NCI-H69 (cell line): ENCODE measurements around the gene ZFYVE28.
A peak's percentile ranks its signal among the peaks of the same experiment; 100 is the strongest.
"Not testable (repeated sequence)": the region's sequence is repeated elsewhere in the genome, so short reads cannot be mapped to it uniquely, and the experiment has no call there.

Experiments
- DNase-seq: peaks from one replicate; lab custom pipeline; 2025; lab: John Stamatoyannopoulos, UW

Gene ZFYVE28

DNA sequence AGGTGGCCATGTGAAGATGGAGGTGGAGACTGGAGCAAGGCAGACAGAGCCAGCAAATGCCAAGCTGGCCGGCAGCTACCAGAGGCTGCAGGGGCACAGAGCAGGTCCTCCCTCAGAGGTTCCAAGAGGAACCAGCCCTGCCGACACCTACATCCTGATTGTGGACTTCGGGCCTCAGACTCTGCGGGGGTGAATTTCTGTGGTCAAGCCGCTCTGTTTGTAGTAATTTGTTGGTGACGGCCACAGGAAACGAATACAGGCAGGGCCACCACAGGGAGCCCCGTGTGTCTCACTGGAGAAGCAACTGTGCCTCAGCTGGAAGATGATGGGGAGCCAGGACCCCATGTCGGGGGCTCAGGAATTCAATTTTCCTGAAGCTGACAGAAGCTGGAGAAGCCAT lies 28.3 kb downstream of the ZFYVE28 start:
- DNase-seq, result no peak

DNA sequence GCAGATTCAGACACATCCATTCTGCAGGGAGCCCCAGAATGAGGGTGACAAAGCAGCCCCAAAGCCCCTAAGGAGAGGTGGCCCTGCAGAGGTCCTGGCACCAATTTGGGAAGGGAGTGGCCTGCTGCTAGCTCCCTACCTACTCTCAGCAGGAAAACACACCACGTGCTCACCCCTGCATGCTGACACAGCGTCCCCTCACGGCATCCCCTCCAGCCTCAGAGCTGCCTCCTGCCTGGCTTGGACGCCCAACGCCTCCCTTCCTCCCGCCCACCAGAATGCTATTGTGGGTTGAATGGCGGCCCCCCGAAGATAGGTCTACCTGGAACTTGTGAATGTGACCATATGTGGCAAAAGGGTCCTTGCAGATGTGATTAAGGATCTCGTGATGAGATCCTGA lies 28.8 kb downstream of the ZFYVE28 start:
- no peak for DNase-seq

GRCh38 chr4:2388429-2389182 lies 29.8 kb downstream of the ZFYVE28 start:
- DNase-seq, result no peak

- no peak for DNase-seq
These were observed 30.6 kb downstream of the ZFYVE28 start for GRCh38 chr4:2387829-2388228.

DNA sequence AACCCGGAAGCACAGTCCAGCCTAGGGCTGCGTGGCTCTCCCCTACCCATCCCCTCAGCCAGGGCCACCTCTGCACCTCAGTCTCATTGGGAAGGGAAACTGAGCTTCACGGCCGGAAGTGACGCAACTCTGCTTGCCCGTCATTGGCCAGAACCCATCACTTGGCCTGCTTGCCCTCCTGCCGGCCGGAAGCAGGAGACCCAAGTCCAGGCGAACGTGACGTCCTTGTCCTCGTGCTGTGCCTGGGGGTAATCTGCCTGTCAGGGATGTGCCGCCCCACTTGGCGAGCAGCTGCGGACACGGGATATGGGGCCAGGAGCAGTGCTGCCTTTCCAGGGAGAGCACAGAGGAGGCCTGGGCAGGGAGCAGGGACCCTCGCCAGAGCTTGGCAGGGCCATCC lies 31.2 kb downstream of the ZFYVE28 start:
- no peak for DNase-seq

DNA sequence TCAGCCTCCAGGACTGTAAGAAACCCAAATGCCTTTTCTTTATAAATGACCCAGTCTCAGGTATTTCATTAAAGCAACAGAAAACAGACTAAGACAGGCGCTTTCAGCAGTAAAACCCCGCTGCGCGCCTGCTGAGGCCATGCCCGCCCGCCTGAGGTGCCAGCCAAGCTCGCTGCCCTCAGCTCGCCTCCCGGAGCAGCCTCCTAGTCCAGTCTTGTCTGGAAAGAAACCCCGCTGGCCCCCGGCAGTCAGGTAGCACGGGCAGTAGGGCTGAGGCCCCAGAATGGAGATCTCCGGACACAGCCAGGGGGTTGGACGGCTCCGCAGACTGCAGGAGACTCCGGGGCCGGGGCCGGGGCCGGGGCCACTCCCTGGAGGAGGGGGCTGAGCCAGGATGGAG lies 31.7 kb downstream of the ZFYVE28 start:
- no peak for DNase-seq

- no peak for DNase-seq
These were observed 32.9 kb downstream of the ZFYVE28 start for GRCh38 chr4:2385516-2385915.

- no peak for DNase-seq
These were observed 34.2 kb downstream of the ZFYVE28 start for GRCh38 chr4:2384245-2384644.

DNA sequence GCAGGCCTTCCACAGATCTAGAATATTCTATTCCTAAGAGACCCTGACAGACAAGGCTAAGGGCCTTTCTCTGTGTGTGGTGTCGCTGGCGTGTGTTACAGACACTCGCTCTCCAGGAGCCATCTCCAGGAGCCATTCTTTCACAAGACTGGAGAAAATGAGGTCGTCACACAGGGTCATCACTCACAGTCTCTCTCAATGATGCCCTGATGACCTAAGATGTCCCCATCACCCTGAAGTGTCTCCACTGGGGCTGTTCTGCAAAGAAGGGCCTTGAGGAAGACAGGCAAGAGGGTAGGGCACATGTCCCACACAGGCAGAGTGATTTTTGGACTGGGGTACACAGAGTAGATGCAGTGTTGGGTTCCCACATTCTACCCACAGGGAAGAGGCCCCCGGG lies 34.7 kb downstream of the ZFYVE28 start:
- no peak for DNase-seq

DNA sequence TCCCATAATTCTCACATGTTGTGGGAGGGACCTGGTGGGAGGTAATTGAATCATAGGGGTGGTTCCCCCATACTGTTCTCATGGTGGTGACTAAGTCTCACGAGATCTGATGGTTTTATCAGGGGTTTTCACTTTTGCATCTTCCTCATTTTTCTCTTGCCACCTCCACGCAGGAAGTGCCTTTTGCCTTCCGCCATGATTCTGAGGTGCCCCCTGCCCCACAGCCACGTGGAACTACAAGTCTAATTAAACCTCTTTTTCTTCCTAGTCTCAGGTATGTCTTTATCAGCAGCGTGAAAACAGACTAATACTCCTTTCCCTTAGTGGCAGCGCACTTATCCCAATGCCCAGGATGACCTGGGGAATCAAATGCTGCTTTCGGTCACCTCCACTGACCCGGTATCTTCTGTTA lies 35.2 kb downstream of the ZFYVE28 start:
- DNase-seq, result not testable (repeated sequence)

DNA sequence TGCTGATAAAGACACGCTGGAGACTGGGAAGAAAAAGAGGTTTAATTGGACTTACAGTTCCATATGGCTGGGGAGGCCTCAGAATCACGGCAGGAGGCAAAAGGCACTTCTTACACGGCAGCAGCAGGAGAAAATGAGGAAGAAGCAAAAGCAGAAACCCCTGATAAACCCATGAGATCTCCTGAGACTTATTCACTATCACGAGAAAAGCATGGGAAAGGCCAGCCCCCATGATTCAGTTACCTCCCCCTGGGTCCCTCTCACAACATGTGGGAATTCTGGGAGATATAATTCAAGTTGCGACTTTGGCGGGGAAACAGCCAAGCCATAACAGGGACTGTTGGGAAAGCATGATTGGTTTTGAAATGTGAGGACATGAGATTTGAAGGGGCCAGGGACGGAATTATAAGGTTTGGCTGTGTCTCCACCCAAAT lies 35.7 kb downstream of the ZFYVE28 start:
- not testable (repeated sequence) for DNase-seq

- DNase-seq, result not testable (repeated sequence)
These were observed 37.9 kb downstream of the ZFYVE28 start for GRCh38 chr4:2380589-2380988.

DNA sequence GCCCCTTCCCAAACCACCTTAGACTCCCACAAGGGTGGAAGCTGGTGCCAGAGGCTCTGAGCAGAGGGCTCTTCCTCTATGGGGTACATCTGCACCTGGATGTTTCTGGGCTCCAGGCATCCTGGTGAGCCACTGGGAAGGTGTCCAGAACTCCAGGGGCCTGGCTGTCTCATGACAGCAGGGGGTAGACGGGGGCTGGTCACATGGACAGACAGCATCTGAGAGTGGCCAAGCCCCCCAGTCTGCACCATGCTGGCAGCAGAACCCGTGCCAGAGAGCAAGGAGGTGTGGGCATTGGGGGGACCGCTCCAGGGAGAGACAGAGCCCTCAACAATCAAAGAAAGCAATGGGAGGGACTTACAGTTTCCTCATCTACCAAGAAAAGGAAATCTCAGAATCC lies 39.5 kb downstream of the ZFYVE28 start:
- DNase-seq, result peak; percentile 38

DNA sequence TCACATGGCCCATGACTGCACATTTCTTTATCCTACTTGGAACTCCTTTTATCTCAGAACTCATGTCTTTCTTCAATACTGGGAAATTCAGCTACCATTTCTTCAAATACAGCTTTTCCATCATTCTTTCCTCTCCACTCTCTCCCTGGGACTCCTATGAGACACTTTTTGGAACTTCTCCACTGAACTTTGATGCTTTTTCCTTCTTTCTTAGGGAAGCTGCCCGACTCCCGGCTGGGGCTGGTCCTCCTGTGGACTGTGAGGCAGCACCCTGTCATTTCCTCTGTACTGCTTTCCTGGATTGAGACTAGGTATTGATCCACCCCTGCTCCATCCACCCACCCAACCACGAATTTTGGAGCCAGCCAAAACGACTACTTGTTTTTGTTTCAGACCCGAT lies 40.0 kb downstream of the ZFYVE28 start:
- no peak for DNase-seq

GRCh38 chr4:2377241-2377640 lies 41.2 kb downstream of the ZFYVE28 start:
- DNase-seq, result no peak

- no peak for DNase-seq
These were observed 43.0 kb downstream of the ZFYVE28 start for GRCh38 chr4:2375427-2375826.

DNA sequence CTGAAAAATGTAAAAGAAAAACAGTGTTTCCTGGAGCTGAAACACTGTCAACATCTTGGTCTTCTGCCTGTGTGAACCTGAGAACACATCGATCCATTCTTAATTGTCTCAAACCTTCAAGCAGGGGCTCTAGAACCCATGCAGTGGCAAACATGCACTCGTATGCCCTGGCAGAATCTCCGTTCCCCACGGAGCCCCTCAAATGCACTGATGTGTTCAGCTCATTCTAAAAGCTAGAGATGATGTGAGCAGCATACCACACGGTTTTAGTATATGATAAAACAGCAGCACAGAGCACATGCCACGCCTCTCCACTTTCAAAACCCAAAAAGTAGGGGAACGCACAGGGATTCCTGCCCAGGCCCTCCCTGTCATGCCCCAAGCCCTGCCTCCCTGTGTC lies 44.9 kb downstream of the ZFYVE28 start:
- no peak for DNase-seq

DNA sequence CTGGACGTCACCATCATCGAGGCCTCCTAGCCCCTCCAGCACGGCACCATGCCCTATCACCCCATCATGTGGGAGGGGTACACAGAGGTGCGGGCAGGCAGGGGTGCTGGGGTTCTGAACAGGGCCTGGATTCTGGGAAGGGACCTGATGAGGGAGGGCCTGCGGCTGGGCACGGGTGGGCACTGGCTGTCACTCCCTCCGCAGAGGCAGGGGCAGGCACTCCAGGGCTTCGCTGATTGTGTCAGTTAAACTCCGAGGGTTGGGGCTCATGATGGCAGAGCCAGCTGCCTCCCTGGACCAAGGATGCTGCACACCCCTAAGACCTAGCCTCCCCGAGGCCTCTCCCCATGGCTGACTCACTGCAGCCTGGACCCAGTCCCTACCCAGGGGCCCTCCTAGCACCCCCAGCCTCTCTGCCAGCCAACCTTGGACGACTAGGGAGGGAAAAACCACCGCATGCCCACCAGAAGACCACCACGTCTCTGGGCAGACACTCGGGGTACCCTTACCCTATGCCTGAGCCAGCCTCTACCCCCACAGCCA lies 45.9 kb downstream of the ZFYVE28 start:
- DNase-seq, result no peak

DNA sequence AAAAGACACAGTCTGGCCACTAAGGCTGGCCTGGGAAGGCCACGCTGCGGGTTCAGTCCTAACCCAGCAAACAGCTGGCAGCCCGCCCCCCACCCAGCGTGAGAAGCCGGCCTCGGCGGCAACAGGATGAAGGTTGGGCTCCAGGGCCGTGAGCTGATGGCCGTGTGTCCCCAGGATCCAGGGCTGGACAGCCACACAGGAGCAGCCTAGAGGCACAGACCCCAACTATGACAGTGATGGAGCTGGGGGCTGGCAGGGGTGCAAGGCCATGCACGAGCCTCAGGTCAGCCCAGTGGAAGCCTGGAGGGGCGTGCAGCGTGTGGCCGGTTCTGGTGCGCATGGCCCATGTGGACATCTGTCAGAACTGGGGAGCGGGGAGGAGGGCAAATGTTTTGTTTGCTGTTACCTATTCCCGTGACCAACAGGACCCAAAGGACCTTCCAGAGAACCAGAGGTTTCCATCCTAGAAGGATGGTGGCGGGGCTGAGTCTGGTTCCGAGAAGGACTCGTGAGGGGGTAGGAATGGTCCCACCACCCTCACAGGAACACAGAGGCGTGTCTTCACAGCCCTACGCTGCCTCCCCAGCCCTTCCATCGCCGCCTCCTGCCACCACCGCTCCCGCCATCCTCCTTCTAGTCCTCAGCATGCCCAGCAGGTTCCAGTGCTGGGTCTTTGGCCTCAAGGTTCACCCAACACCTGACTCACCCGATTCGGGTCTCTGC lies 46.5 kb downstream of the ZFYVE28 start:
- DNase-seq, result no peak

GRCh38 chr4:2370597-2371320 lies 47.7 kb downstream of the ZFYVE28 start:
- DNase-seq, result no peak

DNA sequence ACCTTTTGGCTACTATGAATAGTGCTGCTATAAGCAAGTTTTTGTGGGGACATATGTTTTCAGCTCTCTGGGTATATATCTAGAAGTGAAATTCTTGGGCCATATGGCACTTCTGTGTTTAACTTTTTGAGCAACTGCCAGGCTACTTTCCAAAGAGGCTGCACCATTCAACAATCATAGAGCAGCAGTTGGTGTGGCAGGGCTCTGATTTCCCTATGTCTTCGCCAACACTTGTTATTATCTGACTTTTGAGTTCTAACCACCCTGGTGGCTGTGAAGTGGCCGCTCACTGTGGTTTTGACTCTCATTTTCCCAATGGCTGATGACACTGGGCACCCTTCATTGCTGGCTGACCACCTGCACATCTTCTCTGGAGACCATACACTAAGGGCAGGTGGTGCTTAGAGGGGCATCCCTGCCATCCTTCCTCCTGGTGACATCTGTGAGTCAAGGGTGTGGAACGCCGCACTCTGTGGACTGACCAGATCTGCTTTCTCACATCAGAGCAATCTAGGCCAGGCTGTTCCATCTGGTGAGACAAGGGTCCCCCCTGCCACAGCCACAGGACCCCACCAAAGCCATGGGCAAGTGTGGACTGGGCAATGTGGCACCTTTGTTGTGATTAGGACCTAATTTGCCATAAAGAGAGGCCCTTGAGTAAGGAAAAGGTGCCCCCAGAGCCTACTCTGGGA lies 49.6 kb downstream of the ZFYVE28 start:
- DNase-seq, result no peak

GRCh38 chr4:2367626-2368025 lies 50.8 kb downstream of the ZFYVE28 start:
- no peak for DNase-seq
